ENCODE measurements around the gene AMHR2.
"Not testable (repeated sequence)": the region's sequence is repeated elsewhere in the genome, so short reads cannot be mapped to it uniquely, and the experiment has no call there.

DNA sequence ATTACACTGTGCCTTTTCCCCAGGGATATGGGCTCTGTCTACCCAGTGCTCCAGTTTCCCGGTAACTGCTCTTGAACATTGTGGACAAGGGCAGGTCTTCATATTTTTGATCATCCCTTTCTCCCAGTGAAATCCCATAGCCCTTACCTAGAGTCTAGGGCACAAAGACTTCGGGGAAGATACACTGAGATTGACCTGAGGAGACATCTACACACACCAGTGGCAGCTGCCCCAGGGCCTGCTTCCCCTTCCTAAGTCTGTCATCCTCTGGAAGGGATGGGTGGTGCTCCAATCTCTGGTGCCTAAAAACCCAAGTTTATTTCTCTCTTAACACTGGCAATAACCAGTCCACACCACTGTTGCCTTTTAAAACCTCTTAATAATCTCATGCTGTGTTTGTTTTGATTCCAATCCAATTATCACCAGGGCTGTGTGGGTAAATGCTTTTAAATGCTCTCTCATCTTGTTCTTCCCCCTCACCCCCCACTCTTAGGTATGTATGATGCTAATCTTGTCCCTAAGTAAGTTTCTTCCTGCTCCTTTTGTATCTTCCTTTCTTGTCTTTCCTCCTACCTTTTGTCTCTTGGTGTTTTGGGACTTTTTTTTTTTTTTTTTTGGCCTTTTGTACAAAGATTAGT, 7.8 kb upstream of the AMHR2 start:
- TF ChIP-seq, protein P1, sequence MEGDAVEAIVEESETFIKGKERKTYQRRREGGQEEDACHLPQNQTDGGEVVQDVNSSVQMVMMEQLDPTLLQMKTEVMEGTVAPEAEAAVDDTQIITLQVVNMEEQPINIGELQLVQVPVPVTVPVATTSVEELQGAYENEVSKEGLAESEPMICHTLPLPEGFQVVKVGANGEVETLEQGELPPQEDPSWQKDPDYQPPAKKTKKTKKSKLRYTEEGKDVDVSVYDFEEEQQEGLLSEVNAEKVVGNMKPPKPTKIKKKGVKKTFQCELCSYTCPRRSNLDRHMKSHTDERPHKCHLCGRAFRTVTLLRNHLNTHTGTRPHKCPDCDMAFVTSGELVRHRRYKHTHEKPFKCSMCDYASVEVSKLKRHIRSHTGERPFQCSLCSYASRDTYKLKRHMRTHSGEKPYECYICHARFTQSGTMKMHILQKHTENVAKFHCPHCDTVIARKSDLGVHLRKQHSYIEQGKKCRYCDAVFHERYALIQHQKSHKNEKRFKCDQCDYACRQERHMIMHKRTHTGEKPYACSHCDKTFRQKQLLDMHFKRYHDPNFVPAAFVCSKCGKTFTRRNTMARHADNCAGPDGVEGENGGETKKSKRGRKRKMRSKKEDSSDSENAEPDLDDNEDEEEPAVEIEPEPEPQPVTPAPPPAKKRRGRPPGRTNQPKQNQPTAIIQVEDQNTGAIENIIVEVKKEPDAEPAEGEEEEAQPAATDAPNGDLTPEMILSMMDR (conservative IDR thresholded peaks at IDR 0.05; ENCODE audit: low read depth in 2 of 2) = not testable (repeated sequence)
- not testable (repeated sequence) for TF ChIP-seq EZH2 (IDR thresholded peaks at IDR 0.05; ENCODE audit: low read depth, unreplicated experiment); POLR2AphosphoS5 (IDR thresholded peaks at IDR 0.05; ENCODE audit: low read depth); EZH2phosphoT487 (IDR thresholded peaks at IDR 0.05; ENCODE audit: unreplicated experiment); ZNF331 (CRISPR knock-in tag; IDR thresholded peaks at IDR 0.05; ENCODE audit: low read depth)
- TF ChIP-seq, protein P2, sequence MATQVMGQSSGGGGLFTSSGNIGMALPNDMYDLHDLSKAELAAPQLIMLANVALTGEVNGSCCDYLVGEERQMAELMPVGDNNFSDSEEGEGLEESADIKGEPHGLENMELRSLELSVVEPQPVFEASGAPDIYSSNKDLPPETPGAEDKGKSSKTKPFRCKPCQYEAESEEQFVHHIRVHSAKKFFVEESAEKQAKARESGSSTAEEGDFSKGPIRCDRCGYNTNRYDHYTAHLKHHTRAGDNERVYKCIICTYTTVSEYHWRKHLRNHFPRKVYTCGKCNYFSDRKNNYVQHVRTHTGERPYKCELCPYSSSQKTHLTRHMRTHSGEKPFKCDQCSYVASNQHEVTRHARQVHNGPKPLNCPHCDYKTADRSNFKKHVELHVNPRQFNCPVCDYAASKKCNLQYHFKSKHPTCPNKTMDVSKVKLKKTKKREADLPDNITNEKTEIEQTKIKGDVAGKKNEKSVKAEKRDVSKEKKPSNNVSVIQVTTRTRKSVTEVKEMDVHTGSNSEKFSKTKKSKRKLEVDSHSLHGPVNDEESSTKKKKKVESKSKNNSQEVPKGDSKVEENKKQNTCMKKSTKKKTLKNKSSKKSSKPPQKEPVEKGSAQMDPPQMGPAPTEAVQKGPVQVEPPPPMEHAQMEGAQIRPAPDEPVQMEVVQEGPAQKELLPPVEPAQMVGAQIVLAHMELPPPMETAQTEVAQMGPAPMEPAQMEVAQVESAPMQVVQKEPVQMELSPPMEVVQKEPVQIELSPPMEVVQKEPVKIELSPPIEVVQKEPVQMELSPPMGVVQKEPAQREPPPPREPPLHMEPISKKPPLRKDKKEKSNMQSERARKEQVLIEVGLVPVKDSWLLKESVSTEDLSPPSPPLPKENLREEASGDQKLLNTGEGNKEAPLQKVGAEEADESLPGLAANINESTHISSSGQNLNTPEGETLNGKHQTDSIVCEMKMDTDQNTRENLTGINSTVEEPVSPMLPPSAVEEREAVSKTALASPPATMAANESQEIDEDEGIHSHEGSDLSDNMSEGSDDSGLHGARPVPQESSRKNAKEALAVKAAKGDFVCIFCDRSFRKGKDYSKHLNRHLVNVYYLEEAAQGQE (IDR thresholded peaks at IDR 0.05; ENCODE audit: unreplicated experiment) = not testable (repeated sequence)
- TF ChIP-seq, protein P3, sequence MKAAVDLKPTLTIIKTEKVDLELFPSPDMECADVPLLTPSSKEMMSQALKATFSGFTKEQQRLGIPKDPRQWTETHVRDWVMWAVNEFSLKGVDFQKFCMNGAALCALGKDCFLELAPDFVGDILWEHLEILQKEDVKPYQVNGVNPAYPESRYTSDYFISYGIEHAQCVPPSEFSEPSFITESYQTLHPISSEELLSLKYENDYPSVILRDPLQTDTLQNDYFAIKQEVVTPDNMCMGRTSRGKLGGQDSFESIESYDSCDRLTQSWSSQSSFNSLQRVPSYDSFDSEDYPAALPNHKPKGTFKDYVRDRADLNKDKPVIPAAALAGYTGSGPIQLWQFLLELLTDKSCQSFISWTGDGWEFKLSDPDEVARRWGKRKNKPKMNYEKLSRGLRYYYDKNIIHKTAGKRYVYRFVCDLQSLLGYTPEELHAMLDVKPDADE (IDR thresholded peaks at IDR 0.05) = not testable (repeated sequence)
- TF ChIP-seq, protein P4, sequence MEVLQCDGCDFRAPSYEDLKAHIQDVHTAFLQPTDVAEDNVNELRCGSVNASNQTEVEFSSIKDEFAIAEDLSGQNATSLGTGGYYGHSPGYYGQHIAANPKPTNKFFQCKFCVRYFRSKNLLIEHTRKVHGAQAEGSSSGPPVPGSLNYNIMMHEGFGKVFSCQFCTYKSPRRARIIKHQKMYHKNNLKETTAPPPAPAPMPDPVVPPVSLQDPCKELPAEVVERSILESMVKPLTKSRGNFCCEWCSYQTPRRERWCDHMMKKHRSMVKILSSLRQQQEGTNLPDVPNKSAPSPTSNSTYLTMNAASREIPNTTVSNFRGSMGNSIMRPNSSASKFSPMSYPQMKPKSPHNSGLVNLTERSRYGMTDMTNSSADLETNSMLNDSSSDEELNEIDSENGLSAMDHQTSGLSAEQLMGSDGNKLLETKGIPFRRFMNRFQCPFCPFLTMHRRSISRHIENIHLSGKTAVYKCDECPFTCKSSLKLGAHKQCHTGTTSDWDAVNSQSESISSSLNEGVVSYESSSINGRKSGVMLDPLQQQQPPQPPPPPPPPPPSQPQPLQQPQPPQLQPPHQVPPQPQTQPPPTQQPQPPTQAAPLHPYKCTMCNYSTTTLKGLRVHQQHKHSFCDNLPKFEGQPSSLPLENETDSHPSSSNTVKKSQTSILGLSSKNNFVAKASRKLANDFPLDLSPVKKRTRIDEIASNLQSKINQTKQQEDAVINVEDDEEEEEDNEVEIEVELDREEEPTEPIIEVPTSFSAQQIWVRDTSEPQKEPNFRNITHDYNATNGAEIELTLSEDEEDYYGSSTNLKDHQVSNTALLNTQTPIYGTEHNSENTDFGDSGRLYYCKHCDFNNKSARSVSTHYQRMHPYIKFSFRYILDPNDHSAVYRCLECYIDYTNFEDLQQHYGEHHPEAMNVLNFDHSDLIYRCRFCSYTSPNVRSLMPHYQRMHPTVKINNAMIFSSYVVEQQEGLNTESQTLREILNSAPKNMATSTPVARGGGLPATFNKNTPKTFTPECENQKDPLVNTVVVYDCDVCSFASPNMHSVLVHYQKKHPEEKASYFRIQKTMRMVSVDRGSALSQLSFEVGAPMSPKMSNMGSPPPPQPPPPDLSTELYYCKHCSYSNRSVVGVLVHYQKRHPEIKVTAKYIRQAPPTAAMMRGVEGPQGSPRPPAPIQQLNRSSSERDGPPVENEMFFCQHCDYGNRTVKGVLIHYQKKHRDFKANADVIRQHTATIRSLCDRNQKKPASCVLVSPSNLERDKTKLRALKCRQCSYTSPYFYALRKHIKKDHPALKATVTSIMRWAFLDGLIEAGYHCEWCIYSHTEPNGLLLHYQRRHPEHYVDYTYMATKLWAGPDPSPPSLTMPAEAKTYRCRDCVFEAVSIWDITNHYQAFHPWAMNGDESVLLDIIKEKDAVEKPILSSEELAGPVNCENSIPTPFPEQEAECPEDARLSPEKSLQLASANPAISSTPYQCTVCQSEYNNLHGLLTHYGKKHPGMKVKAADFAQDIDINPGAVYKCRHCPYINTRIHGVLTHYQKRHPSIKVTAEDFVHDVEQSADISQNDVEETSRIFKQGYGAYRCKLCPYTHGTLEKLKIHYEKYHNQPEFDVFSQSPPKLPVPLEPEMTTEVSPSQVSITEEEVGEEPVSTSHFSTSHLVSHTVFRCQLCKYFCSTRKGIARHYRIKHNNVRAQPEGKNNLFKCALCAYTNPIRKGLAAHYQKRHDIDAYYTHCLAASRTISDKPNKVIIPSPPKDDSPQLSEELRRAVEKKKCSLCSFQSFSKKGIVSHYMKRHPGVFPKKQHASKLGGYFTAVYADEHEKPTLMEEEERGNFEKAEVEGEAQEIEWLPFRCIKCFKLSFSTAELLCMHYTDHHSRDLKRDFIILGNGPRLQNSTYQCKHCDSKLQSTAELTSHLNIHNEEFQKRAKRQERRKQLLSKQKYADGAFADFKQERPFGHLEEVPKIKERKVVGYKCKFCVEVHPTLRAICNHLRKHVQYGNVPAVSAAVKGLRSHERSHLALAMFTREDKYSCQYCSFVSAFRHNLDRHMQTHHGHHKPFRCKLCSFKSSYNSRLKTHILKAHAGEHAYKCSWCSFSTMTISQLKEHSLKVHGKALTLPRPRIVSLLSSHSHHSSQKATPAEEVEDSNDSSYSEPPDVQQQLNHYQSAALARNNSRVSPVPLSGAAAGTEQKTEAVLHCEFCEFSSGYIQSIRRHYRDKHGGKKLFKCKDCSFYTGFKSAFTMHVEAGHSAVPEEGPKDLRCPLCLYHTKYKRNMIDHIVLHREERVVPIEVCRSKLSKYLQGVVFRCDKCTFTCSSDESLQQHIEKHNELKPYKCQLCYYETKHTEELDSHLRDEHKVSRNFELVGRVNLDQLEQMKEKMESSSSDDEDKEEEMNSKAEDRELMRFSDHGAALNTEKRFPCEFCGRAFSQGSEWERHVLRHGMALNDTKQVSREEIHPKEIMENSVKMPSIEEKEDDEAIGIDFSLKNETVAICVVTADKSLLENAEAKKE (CRISPR knock-in tag; IDR thresholded peaks at IDR 0.05) = not testable (repeated sequence)
